NT2/D1 (cell line): ENCODE measurements around the gene HSBP1.

Experiments used
- YY1 ChIP-seq: IDR thresholded peaks from 2 replicates; pipeline ENCODE4 v1.6.1; 2011; ENCODE audit not compliant: insufficient read length, insufficient read depth
- ZNF274 ChIP-seq: IDR thresholded peaks from 2 replicates; pipeline ENCODE4 v1.6.1; 2011; ENCODE audit warnings: mild to moderate bottlenecking, low read depth, low read length

GRCh38 chr16:83849421-83849820 lies 41.6 kb downstream of the HSBP1 start:
- no peak for TF ChIP-seq ZNF274
- TF ChIP-seq YY1 = no peak
